Suppressor macrophage (primary cell): ENCODE results near the gene MIOS.

Experiments
- DNase-seq, 4 experiments: peaks; one replicate each; pipeline ENCODE4 v3.0.0-alpha.2; 2020 to 2022
- total RNA-seq, 17 experiments: gene quantifications; one replicate each; lab custom pipeline; 2026; ENCODE audit warnings: mixed read lengths in 6 of 17, inconsistent platforms in 3 of 17; lab: John Stamatoyannopoulos, UW

Gene MIOS
- 13.9 to 101 (median 49.1) reads per million in 17 experiments for total RNA-seq

DNA sequence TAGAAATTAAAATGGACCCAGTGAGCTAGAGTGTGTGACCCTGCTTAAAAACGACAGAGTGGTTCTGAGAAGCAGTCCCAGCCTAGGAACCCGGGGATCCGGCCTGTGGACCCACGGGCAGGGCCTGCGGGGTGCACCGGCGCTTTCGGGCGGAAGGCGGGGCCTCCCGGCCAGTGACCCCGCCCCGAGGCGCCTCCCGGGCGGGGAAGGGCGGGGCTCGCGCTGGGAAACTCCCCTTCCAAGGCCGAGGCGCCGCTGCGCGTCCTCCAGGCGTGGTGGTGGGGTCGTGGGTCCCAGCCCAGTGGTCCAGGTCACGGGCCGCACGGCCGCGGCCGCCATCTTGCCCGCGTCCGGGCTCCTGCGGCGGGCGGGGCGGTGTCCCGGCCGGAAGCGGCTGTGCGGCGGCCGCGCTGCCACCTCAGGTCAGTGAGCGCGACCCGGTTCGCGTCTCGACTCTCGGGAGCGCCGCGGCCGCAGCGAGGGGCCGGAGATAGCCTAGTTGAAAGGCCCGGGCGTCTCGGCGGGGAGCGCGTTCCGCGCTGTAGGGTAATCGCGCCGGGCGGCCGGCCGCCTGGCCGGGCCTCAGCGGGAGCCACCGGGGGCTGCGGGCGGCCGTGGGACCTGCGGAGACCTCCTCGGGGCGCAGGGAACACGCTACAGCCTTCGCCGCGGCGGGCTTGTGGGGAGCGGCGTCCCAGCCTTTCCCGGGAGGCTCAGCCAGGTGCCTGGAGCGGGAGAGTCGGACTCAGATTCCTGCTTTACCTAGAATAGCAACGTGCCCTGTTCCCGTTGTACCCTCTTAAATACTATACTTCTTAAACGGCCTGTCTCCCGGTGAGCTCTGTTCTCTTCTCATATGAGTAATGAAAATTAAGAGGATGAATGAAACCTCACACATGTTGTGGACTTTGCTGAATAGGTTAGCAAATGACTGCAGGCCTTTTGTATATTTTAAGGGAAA, at the start of gene MIOS:
TSS of gene MIOS (plus strand) at position 234 of the 961 bp plus-strand sequence. CDS start 5,592 bp downstream, outside the sequence.
- peak; percentile 93 to 96 (median 94) for DNase-seq

DNA sequence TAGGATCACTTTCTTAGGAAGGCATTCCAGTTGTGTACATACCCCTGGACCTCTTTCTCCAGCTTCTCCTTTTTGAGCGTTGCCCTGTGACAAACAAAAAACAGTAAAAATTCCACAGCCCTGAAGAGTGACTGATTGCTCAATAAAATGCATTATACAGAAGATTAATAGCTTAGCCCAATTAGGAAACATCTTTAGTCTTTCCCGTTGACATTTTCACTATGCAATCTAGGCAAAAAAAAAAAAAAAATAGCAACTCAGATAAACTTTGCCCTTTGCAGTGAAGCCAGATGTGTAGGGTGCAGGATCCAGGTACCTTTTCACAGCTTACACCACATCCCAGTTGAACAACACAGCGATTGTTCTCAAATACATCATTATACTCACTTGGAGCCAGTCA, 48.9 kb upstream of the MIOS start:
- DNase-seq: peak in 3 of 4 experiments; percentile 9 to 29 (median 23)

DNA sequence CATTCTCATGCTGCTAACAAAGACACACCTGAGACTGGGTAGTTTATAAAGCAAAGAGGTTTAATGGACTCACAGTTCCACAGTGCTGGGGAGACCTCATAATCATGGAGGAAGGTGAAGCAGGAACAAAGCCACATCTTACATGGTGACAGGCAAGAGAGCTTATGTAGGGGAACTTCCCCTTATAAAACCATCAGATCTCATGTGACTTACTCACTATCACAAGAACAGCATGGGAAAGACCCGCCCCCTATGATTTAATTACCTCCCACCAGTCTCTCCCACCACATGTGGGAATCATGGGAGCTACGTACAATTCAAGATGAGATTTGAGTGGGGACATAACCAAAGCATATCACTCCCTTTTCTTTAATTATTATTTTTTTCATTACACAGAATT, 47.6 kb upstream of the MIOS start:
- DNase-seq: peak; percentile 24 to 62 (median 44)

DNA sequence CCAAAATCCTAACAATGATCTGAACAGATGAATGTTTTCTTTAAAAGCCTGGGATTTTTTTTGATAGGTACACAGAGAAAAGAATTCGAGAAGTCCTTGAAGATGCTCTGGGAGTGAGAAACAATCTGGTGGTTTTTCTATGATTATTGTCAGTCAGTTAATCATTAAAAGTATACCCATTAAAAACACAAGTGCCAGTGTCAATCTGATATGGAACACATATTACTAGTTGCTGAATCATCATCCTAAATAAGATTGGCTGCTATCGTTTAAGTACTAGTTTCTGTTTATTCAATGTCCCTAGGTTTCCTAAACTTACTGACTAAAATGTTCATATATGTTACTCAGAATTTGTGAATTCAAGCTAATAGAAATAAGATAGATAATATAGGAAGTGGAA, 47.2 kb upstream of the MIOS start:
- DNase-seq: no peak

DNA sequence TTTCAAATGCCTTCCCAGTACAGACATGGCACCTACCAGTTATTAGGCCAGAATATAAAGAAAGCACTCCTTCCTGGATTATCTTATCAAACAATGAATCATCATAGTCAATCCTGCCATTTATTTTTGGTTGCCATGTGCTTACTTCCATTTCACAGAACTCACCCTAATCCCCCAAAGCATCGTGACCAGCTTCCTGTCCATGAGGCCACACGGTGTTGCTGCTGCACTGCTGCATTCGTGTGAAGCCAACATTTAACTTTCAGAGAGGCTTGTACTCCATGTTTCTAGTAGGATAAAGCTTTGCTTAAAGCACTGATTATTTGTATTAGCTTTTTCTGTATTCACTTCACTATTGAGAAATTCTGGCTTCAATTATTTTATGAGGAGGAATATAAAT, 45.4 kb upstream of the MIOS start:
- DNase-seq: peak in 1 of 4 experiments; percentile 4

DNA sequence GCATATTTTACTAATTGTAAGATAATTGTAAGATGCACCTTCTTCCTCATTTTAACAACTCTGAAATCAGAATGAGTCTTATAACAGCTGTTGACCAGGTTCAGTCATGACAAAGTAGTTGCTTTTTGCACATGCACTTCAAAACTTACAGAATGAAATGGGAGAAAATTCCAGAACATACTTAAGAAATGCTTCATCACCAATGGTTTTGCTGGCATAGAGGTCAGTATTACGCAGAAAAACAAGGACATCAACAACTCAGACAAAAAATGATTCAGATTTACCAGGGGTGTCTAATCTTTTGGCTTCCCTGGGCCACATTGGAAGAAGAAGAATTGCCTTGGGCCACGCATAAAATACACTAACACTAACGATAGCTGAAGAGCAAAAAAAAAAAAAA, 44.3 kb upstream of the MIOS start:
- DNase-seq: no peak

DNA sequence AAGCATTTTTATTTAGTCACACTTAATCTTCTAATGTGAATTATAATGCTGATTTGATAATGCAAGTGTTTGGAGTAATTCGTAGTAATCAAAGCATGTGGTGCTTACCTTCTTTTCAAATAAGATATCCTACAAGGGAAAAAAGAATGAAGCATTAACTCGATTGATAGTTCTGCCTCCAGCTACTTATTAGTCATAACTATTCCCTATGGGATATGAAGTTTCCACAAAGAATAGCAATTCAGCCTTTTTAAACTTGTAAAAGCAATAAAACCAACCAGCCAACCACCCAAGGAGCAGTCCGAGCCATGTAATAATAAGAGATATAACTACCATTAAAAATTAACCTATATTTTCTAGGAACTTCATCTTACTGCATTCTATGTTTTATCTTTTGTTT, 42.6 kb upstream of the MIOS start:
- no peak for DNase-seq

DNA sequence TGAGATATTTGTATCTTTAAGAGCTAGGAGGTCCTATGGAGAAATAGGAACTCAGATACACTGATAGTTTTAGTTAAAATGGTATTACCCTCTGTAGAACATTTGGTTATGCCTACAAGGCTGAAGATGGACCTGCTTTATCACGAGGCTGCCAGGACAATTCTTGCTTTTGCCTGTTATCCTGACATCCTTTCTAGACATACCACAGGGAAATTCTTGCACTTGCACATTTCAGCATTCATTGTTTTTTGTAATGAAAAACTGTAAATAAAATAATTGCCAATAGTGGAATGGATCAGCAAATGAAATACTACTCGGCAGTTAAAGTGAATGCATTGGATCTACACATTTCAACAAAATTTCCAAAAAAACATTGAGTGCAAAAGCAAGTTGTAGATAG, 40.7 kb upstream of the MIOS start:
- DNase-seq: no peak

DNA sequence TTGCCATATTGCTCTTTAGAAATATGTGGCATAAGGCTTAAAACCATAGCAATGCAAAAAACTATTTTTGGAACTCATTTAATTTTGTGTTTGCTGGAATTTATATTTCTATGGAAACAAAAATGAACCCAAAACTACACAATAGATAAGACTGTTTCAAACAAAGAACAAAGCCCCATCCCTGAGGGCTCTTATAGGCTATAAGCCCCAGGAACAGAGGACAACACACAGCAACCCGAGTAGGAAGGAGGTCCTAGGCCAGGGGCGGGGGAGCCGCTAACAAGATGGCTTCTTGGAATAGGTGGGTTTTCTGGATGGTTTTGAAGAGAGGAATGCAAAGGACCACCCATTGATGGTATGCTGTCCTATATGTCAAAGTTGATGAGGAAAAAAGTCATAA, 39.6 kb upstream of the MIOS start:
- DNase-seq: no peak

DNA sequence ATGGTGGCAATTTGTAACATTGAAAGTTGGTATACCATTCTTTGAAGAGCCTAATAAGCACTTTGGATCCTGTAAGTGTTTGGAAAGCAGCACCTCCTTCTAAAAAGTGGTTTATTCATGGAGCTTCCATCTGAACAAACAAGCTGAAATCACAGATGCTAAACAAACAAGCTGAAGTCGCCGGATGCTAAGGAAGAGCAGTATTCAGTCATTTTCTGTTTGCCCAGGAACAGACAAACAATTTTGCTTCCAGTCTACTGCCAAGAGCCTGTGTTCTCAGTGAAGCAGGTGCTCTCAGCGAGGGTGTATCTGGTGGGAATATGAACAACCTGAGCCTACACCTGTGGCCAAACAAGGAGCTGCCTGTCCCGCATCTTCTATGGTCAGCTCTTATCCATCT, 37.4 kb upstream of the MIOS start:
- DNase-seq: no peak

DNA sequence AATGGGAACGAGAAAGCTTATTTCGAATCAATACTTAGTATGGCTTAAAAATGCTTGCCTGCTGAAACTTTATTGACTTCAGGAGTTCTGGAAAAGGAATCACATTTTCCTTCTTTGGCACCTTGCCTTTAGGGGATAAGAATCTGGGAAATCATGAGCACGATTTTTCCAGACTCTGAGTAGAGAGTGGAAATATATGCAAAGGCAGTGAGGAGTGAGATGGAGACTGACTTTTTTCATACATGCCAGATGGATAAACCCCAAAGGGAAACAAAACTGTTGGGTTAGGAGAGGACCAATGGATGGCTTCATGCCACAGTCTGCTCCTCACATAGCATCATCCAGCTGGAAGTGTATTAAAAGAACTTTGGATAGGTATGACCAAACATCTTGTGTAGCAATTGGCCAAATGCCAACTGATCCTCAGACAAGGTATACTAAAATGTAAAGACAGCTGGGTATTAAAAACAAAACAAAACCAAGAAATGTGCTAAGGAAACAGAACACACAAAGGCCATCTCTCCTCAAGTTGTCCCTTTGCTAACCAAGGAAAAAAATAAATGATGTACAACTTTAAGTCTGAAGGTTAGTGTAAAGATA, 32.8 kb upstream of the MIOS start:
- DNase-seq: no peak

DNA sequence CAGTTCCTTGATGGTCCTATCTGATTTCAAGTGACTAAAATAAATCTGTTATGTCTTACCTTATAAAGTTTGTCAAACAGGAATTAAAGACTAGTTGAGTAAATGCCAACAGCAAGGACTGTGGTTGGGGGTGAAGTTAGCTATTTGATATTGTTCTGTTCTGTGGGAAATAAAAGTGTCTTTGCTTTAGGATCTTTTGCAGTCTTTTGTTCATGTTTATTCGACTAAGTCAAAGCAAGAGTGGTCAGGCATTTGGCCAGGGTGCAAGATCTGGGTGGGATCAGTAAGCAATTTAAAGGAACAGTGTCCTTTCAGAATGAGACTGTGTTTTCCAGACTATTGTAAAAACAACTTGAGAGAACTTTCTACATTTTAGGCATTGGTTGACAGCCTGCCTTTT, 31.0 kb upstream of the MIOS start, which contains the start of gene COL28A1:
TSS of gene COL28A1 (minus strand) at position 183 of the 400 bp plus-strand sequence. CDS start 2,998 bp downstream, outside the sequence.
- no peak for DNase-seq

DNA sequence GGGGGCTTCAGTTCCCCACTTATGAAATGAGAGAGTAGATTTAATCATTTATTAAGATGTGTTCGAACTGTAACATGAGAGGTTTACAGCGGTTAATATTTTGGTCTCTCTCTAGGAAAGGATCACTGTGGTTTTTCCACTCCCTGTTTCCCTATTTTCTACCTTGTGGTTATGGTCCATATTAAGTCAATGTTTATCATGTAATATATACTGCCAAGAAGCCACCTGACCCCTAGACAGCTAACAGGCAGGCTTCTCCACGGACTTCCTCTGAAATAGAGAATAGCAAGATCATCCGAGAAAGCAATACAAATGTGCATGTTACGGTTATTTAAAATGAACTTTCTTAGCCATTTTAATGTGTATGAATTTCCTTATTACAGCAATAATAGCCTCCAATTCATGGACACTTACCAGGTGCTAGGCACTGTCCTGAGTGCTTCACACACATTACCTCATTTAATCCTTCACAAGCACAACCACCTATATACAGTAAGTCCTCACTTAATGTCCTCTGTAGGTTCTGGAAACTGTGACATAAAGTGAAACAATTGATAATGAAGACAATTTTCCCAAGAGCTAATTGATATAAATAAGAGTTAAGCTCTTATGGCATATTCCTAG, 30.2 kb upstream of the MIOS start:
- no peak for DNase-seq

DNA sequence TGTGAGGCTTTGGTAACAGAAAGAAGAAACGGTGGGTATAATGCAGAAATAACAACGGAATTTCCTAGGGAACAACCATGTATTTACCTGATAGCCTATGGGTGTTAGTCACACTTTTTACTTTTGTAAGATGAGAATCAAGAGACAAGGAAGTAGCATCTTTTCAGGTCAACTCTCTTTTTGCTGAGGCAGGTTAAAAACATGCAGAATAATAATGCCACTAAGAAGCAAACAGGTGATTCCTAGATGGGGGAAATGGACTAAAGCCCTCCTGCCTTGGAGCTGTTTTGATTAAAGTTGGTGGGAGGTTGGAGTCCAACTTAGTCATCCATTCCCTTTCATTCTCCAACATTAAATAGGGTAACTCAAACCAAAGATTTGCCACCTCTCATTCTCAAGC, 29.0 kb upstream of the MIOS start:
- DNase-seq: no peak

DNA sequence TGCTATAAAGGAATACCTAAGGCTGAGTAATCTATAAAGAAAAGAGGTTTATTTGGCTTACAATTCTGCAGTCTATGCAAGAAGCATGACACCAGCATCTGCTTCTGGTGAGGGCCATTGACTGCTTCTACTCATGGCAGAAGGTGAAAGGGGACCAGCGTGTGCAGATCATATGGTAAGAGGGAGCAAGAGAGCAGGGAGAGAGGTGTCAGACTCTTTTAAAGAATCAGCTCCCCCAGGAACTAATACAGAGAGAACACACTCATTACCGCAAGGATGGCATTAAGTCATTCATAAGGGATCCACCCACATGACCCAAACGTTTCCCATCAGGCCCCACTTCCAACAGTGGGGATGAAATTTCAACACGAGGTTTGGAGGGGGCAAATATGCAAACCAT, 27.5 kb upstream of the MIOS start:
- DNase-seq: no peak

DNA sequence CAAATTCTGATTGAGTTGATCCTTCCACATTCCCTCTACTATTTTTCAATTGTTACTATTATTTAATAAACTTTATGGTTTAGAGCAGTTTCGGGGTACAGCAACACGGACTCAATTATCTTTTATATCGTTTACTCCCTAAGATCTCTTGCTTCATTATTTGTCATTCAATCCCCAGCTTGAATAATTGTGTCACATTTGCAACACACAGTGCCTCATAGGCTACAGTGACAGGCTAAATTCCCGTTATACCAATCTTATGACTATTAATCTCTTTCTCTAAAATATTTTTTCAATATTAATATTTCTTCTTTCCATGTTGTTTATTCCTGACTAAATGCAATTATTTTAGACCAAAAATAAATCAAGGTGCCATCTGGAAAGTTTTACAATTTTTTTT, 27.0 kb upstream of the MIOS start:
- no peak for DNase-seq

DNA sequence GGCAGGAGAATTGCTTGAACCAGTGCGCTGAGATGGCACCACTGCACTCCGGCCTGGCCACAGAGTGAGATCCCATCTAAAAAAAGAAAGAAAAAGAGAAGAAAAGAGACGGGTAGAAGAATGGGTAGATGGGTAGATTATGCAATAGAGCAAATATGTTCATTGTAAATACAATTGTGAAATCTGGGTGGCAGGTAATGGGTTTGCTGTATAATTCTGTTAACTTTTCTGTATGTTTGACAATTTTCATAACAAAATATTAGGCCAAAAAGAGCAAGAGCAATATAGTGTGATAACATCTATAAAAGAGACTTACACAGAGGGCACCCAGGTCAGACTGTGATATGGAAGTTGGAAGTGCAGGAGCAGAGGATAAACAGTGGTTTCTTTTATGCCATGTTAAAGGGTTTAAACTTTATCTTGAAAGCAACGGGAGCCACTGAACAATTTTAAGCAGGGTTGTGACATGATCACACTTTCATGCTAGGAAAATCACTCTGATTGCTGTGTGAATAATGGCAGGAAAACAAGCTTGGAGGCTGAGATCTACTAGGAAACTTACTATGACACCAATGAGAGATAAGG, 24.3 kb upstream of the MIOS start:
- DNase-seq: no peak

DNA sequence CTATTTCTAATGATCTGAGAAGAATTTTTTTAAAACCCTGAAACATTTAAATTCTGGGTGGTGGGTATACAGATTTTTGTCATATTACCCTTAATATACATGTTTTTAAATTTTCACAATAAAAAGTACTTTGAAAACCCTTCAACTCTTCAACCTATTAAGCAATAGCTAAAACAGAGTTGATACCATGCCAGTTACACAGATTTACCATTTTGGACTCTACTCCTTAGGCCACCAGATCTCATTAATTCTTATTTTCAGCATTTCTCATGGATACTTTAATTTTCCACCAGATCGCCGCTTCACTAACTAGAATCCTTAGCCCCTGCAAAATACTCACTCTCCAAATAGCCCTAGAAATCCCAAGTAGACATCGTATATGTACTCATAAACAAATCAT, 18.3 kb upstream of the MIOS start:
- no peak for DNase-seq

DNA sequence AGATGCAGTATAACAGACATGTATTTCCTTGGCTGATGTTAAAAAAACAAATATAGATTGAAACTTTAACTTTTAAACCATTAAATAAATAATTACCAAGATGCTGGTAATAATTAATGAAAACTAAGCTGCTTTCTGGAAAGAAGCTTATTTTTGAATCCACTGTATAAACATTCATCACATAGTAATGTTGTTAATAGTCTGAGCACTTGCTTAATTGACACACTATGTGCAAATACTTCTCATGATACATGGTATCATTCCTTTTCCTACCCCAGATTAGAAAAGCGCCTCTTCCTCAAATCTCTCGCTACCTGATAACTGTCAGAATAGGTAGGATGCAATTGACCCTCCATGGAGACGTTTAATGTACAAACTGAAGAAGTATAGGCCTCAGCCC, 16.0 kb upstream of the MIOS start:
- no peak for DNase-seq

DNA sequence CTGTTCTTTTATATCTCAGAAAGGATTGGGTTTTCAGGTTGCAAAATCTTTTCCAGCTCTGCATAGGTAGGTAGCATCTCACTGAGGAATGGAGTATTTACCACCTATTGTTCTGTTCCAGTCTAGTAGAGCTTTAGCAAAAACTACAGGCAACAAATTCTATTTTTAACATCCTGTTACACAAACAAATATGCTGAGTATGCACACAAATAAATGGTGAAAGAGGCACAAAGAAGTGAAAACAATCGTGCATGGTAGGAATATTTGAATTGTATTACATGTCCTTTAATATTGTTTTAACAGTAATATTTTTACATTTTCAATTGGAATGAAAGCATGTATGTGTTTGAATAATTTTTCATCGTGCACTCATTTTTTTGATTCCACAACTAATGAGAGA, 14.5 kb upstream of the MIOS start:
- no peak for DNase-seq

DNA sequence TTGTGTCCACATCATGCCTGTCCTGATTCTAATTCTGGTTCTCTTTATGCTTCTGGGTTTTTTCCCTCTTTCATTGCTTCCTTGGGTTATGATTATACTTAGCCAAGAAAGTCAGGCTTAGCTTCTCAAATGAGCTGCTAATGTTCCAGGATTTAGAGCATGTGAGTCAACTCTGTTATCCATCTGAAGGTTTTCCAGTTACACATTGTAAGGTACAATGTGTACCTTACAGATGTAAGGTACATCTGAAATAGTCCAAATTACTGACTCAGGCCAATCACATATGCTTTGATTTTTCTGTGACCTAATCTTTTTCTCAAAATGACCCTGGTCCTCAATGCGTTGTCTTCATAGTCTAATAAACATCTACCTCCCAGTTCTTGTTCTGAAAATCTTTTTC, 13.3 kb upstream of the MIOS start:
- DNase-seq: no peak

DNA sequence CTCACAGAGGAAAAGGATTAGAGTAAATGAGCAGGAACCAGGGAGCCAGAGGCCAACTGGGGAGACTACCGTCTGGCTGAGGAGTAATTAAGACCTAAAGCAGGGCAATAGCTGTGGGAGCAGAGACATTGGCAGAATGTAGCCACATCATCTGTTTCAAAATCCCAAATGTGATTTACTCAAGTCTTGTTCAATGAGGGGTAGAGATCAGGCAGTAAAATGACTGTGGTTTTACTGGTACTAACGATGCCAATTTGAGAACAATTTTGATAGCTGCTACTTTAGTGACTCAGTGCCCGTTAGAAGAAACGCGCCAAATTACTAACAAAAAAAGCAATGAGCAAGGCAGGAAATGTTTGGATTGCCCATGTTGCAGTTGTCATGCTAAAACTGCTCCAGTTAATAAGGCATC, 12.7 kb upstream of the MIOS start:
- DNase-seq: no peak
